GM21529 (cell line): ENCODE data around the gene ACOT11.

ENCODE experiments used
- ATAC-seq: cut with Tn5 transposase; IDR thresholded peaks from one replicate; pipeline ENCODE4 v1.9.1; 2021; ENCODE audit not compliant: unreplicated experiment

ACOT11 gene

GRCh38 chr1:54584575-54584974 lies 36.5 kb downstream of the ACOT11 start:
- no peak for ATAC-seq

- ATAC-seq: no peak
Measured at GRCh38 chr1:54585181-54586066, 37.4 kb downstream of the ACOT11 start.

- ATAC-seq: no peak
Measured at GRCh38 chr1:54588377-54588776, 40.3 kb downstream of the ACOT11 start.

- ATAC-seq: no peak
Measured at GRCh38 chr1:54591127-54591756, 43.2 kb downstream of the ACOT11 start.

GRCh38 chr1:54593571-54594160 lies 45.6 kb downstream of the ACOT11 start:
- ATAC-seq: no peak

- no peak for ATAC-seq
Measured at GRCh38 chr1:54594463-54594862, 46.4 kb downstream of the ACOT11 start.

- ATAC-seq: no peak
Measured at GRCh38 chr1:54595956-54596498, 48.0 kb downstream of the ACOT11 start.

- ATAC-seq: no peak
Measured at GRCh38 chr1:54596756-54597155, 48.7 kb downstream of the ACOT11 start.

GRCh38 chr1:54597455-54598030 lies 49.5 kb downstream of the ACOT11 start:
- ATAC-seq: no peak

GRCh38 chr1:54599211-54599823 lies 51.3 kb downstream of the ACOT11 start:
- no peak for ATAC-seq

- ATAC-seq: no peak
Measured at GRCh38 chr1:54600947-54601721, 53.1 kb downstream of the ACOT11 start.

GRCh38 chr1:54601730-54602129 lies 53.7 kb downstream of the ACOT11 start:
- no peak for ATAC-seq

GRCh38 chr1:54602554-54602953 lies 54.5 kb downstream of the ACOT11 start:
- no peak for ATAC-seq

GRCh38 chr1:54603241-54603640 lies 55.2 kb downstream of the ACOT11 start:
- ATAC-seq: no peak

GRCh38 chr1:54604051-54604450 lies 56.0 kb downstream of the ACOT11 start:
- ATAC-seq: no peak

GRCh38 chr1:54604572-54605370 lies 56.7 kb downstream of the ACOT11 start:
- no peak for ATAC-seq

GRCh38 chr1:54606096-54606989 lies 58.3 kb downstream of the ACOT11 start:
- ATAC-seq: no peak

- no peak for ATAC-seq
Measured at GRCh38 chr1:54606990-54607325, 58.9 kb downstream of the ACOT11 start.
